Body of pancreas (tissue), 4 donors: ENCODE results near the gene CST7. TPM values are rescaled to one million over a fixed set of nuclear protein-coding genes. Genes with fewer than 3 reads are reported as not detected.
"Not testable (repeated sequence)": the region's sequence is repeated elsewhere in the genome, so short reads cannot be mapped to it uniquely, and the experiment has no call there.

Source experiments
- ATAC-seq: fragments of 150-250 bp; one replicate; pipeline ENCODE4 v1.9.1; 2016
- DNase-seq, 4 donors: peaks; one replicate each; pipeline ENCODE4 v3.0.0-alpha.2; 2019
- H3K27ac ChIP-seq, 4 donors: fragments of 200-600 bp; sonication (generic); 1 replicate in 3 of 4; 2 replicates in 1 of 4; pipeline versions ENCODE4 v1.5.1 to v1.6.1; 2016 to 2019; ENCODE audit warnings: mild to moderate bottlenecking in 1 of 4, mixed read lengths in 1 of 4, moderate library complexity in 1 of 4
- H3K27me3 ChIP-seq, 2 donors: fragments of 200-600 bp; sonication (generic); one replicate each; pipeline ENCODE4 v1.6.0; 2016; ENCODE audit warnings: mild to moderate bottlenecking in 1 of 2
- H3K36me3 ChIP-seq, 2 donors: fragments of 200-600 bp; sonication (generic); replicated peaks in 1 of 2; 2 replicates each; pipeline ENCODE4 v1.5.1; 2016; ENCODE audit warnings: low read depth in 2 of 2; ENCODE audit not compliant: insufficient read depth in 1 of 2
- H3K4me1 ChIP-seq: fragments of 200-600 bp; sonication (generic); one replicate; pipeline ENCODE4 v1.6.0; 2016
- H3K4me3 ChIP-seq, 2 donors: fragments of 200-600 bp; sonication (generic); 1 replicate in 1 of 2; 2 replicates in 1 of 2; pipeline ENCODE4 v1.5.1; 2016 to 2019
- H3K9me3 ChIP-seq, 3 donors: fragments of 200-600 bp; sonication (generic); 1 replicate in 2 of 3; 2 replicates in 1 of 3; pipeline ENCODE4 v1.5.1; 2016
- POLR2A ChIP-seq, 3 donors: fragments of 450-650 bp; IDR thresholded peaks; one replicate each; pipeline ENCODE4 v1.6.1; 2016; ENCODE audit warnings: antibody characterized with exemption in 3 of 3, mild to moderate bottlenecking in 2 of 3
- WGBS, 2 donors: methylation state at CpG; one replicate each; pipeline ENCODE4 v1.1.5; 2017; 5-methylcytosine and 5-hydroxymethylcytosine counted together
- intact Hi-C: fragments of 100-400 bp; cut with DNase I; formaldehyde crosslinking; loops from one replicate; pipeline ENCODE4 v1.15.1; 2023
- total RNA-seq, 2 donors: library from RNA; depleted of rRNA; stranded (reverse); fragments of >200 nt; gene quantifications; one replicate each; pipeline ENCODE4 v1.1.0, GENCODE V29; 2016
- TF ChIP-seq, protein P1 (sequence below), 7 experiments: fragments of 450-650 bp in 4 of 7; fragments of 200-600 bp in 3 of 7; sonication (generic) in 3 of 7; IDR thresholded peaks; one replicate each; pipeline ENCODE4 v1.5.1; 2016 to 2019; ENCODE audit warnings: antibody characterized with exemption in 7 of 7

CST7 gene
- total RNA-seq, 2 donors from 2014 or later, result 1.8 to 4.0 TPM

DNA sequence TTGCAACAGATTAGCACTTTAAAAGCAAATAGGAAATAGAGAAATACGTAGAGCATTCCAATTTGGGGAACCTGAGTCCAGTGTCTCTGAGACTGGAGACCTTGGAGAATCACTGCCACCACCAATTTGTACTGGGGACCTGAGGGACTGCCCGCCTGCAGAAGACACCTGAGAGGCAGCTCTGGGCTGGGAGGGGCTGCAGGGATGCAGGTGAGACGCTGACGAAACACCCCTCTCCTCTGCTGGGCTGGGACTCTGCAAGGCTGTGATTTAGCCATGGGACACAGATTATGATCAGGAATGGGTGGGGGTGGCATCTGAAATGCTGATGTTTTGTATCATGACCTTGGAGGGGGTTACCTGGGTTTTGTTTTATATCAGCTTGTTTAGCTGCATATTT lies 50.5 kb downstream of the CST7 start:
- intact Hi-C loops, result loop anchor here (5.0 to 10.0 kb wide), 2 partner anchors 63 to 195 kb away; partner anchors contain the start of gene ENTPD6
- DNase-seq (peak in 2 of 4 donors; percentile 10 to 13), ATAC-seq (no peak)
- H3K4me3 ChIP-seq, result no peak overlapping the region
- 73 to 81% methylated on average over 4 of the region's 4 CpGs for WGBS, 2 donors
- H3K9me3 ChIP-seq, result no peaks in the 10 kb centered on the region
- no peaks in the 10 kb centered on the region for H3K36me3 ChIP-seq
- TF ChIP-seq, protein P1, sequence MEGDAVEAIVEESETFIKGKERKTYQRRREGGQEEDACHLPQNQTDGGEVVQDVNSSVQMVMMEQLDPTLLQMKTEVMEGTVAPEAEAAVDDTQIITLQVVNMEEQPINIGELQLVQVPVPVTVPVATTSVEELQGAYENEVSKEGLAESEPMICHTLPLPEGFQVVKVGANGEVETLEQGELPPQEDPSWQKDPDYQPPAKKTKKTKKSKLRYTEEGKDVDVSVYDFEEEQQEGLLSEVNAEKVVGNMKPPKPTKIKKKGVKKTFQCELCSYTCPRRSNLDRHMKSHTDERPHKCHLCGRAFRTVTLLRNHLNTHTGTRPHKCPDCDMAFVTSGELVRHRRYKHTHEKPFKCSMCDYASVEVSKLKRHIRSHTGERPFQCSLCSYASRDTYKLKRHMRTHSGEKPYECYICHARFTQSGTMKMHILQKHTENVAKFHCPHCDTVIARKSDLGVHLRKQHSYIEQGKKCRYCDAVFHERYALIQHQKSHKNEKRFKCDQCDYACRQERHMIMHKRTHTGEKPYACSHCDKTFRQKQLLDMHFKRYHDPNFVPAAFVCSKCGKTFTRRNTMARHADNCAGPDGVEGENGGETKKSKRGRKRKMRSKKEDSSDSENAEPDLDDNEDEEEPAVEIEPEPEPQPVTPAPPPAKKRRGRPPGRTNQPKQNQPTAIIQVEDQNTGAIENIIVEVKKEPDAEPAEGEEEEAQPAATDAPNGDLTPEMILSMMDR (IDR thresholded peaks at IDR 0.05), result no peak
- TF ChIP-seq POLR2A (IDR thresholded peaks at IDR 0.05), result no peak
- peaks cover 37% of the 10 kb centered on the region for H3K4me1 ChIP-seq
- no peaks in the 10 kb centered on the region for H3K27me3 ChIP-seq
- H3K27ac ChIP-seq, result peak overlapping the region; percentile 60 to 89 (median 83)

DNA sequence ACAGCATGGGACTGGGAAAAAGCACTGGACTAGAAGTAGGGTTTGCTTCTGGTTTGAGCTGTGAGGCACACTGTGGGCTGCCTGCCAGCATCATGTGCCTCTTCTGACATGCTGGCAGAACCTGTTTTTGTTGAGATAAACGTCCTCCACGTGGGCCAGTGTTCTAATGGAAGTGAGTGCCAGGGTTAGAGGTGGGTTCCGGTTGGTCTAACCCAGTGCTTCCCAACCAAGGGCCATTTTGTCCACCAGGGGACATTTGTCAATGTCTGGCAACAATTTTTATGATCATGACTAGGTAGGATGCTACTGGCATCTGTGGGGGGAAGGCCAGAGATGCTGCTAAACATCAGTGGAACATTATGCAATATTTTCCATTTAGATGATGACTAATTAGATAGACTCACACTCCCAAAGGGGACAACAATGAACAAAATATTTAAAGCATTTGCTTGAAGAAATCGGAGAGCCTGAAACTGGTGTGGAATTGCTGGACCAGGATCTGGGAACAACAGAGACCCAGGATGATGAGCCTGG lies 51.3 kb downstream of the CST7 start:
- peak; percentile 94 to 99 (median 98) for DNase-seq
- Histone ChIP-seq H3K4me3 (no peak overlapping the region), H3K27ac (peak overlapping the region; percentile 68 to 89 (median 83)), H3K27me3 (no peaks in the 10 kb centered on the region), H3K36me3 (no peaks in the 10 kb centered on the region), H3K9me3 (no peaks in the 10 kb centered on the region), H3K4me1 (peaks cover 37% of the 10 kb centered on the region)
- peak; percentile 95 for ATAC-seq
- intact Hi-C loops, result no loop called here
- TF ChIP-seq POLR2A (IDR thresholded peaks at IDR 0.05), result no peak
- TF ChIP-seq, protein P1 (IDR thresholded peaks at IDR 0.05), result peak in 4 of 7 experiments; percentile 45 to 54 (median 47)
- 8 to 18% methylated on average over 4 of the region's 4 CpGs for WGBS, 2 donors

DNA sequence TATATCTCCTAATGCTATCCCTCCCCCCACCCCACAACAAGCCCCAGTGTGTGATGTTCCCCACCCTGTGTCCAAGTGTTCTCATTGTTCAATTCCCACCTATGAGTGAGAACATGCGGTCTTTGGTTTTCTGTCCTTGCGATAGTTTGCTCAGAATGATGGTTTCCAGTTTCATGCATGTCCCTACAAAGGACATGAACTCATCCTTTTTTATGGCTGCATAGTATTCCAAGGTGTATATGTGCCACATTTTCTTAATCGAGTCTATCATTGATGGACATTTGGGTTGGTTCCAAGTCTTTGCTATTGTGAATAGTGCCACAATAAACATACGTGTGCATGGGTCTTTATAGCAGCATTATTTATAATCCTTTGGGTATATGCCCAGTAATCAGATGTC lies 52.3 kb downstream of the CST7 start:
- DNase-seq, H3K36me3 ChIP-seq, H3K4me3 ChIP-seq, intact Hi-C loops, H3K9me3 ChIP-seq, ATAC-seq, H3K27me3 ChIP-seq: not testable (repeated sequence)
- WGBS, 2 donors, result 76 to 78% methylated on average over 4 of the region's 4 CpGs
- Histone ChIP-seq H3K4me1 (peaks cover 42% of the 10 kb centered on the region), H3K27ac (peak overlapping the region in 2 of 4 donors; percentile 85 to 89)

DNA sequence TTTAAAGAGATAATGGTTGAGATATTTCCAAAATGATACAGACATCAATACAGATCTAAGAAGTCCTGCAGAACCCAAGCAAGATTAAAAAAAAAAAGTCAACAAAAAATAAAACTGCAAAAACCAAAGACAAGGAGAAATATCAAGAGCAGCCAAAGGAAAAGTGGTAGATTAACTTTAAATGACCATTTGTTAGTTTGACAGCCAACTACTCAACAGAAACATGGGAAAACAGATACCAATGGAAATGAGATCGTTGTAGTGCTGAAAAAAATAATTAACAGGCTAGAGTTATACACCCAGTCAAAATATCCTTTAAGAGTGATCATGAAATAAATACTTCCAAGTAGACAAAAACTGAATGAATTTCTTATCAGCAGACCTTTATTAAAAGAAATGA lies 53.9 kb downstream of the CST7 start:
- H3K36me3 ChIP-seq, result peaks cover 9 to 14% of the 10 kb centered on the region in 2 donors
- H3K27me3 ChIP-seq, result no peaks in the 10 kb centered on the region
- no peak for ATAC-seq
- H3K9me3 ChIP-seq, result no peaks in the 10 kb centered on the region
- no peak overlapping the region for H3K4me3 ChIP-seq
- no peak for DNase-seq
- H3K27ac ChIP-seq, result no peak overlapping the region
- intact Hi-C loops, result no loop called here
- H3K4me1 ChIP-seq, result peaks cover 42% of the 10 kb centered on the region
- WGBS, 2 donors, result 72 to 74% methylated on average over 1 of the region's 1 CpG
- no peak for TF ChIP-seq POLR2A (IDR thresholded peaks at IDR 0.05)
- TF ChIP-seq, protein P1 (IDR thresholded peaks at IDR 0.05), result no peak

DNA sequence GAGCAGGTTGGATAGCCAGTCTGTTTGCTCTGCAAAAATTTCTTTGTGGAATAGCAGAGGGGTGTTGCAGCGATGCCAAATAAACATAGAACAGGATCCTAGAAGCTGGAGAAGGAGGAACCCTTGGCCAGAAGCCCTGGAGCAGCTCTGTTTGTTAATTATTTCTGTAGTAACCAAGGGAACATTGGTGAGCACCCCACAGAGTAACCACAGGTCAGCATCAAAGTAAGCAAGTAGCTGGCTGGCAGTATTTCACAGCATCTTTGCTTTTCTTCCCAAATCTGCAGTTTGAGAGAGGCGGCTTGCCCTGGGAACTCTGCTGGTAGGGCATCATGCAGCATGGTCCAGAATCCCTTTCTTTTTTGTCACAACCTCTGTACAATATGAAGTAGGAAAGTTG lies 56.2 kb downstream of the CST7 start:
- H3K27ac ChIP-seq, result peak overlapping the region in 3 of 4 donors; percentile 18 to 58 (median 51)
- no peak for TF ChIP-seq POLR2A (IDR thresholded peaks at IDR 0.05)
- H3K9me3 ChIP-seq, result no peaks in the 10 kb centered on the region
- H3K4me1 ChIP-seq, result peaks cover 33% of the 10 kb centered on the region
- peak in 2 of 4 donors; percentile 50 to 56 for DNase-seq
- 36 to 38% methylated on average over 2 of the region's 2 CpGs for WGBS, 2 donors
- peak; percentile 64 for ATAC-seq
- H3K36me3 ChIP-seq, result peaks cover 12 to 15% of the 10 kb centered on the region in 2 donors
- H3K27me3 ChIP-seq, result no peaks in the 10 kb centered on the region
- intact Hi-C loops, result no loop called here
- no peak overlapping the region for H3K4me3 ChIP-seq

DNA sequence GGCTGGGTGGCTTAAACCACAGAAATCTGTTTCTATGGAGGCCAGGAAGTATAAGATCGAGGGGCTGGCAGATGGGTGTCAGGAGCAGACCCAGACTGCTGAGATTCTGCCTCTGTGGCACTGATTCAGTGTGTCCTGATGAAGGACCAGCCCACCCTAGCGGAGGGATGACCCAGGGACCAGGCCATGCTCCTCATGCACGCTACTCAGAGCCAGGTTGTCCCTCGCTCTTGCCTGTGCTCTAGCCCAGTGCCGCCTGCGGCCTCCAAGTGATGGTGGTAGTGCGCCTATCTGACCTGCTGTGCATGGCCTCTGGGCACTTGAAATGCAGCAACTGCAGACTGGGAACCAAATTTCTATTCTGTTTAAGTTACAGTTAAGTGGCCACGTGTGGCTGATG lies 56.6 kb downstream of the CST7 start:
- H3K9me3 ChIP-seq, result no peaks in the 10 kb centered on the region
- peak overlapping the region in 3 of 4 donors; percentile 36 to 58 (median 44) for H3K27ac ChIP-seq
- H3K36me3 ChIP-seq, result peaks cover 12 to 15% of the 10 kb centered on the region in 2 donors
- peaks cover 32% of the 10 kb centered on the region for H3K4me1 ChIP-seq
- 85 to 87% methylated on average over 6 to 8 of the region's 8 CpGs for WGBS, 2 donors
- intact Hi-C loops, result no loop called here
- peak in 1 of 4 donors; percentile 3 for DNase-seq
- no peaks in the 10 kb centered on the region for H3K27me3 ChIP-seq
- TF ChIP-seq, protein P1 (IDR thresholded peaks at IDR 0.05), result no peak
- no peak for TF ChIP-seq POLR2A (IDR thresholded peaks at IDR 0.05)
- no peak overlapping the region for H3K4me3 ChIP-seq
- ATAC-seq, result no peak
